NOMO-1 (cell line): ENCODE data around the gene BPIFA2.

Source experiments
- DNase-seq, 2 experiments: peaks; one replicate each; lab custom pipeline; 2025; ENCODE audit not compliant: unreplicated experiment in 2 of 2; lab: John Stamatoyannopoulos, UW

The BPIFA2 gene

GRCh38 chr20:33192912-33193501 is 25.0 kb downstream of the BPIFA2 start:
- DNase-seq = no peak

GRCh38 chr20:33199026-33199425 is 31.1 kb downstream of the BPIFA2 start:
- no peak for DNase-seq

GRCh38 chr20:33202451-33202850 is 34.5 kb downstream of the BPIFA2 start:
- no peak for DNase-seq

DNA sequence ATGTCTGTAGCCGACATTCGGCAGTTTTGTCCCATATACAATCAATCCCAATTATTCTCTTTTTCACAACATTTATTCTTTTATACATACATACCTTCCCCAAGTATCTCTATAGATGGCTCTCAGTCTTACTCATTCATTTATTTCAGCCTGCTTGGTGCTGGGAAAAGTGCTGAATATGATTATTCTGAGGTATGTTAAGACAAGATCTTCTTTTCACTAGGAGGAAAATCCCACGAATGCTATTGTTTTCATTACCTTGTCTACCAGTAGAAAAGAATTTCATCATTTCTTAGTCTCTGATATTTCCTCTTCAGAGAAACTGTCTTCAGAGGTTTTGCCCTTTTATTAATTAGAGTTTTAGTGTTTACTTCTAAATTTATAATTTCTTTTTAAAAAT is 35.5 kb downstream of the BPIFA2 start:
- DNase-seq = no peak

DNA sequence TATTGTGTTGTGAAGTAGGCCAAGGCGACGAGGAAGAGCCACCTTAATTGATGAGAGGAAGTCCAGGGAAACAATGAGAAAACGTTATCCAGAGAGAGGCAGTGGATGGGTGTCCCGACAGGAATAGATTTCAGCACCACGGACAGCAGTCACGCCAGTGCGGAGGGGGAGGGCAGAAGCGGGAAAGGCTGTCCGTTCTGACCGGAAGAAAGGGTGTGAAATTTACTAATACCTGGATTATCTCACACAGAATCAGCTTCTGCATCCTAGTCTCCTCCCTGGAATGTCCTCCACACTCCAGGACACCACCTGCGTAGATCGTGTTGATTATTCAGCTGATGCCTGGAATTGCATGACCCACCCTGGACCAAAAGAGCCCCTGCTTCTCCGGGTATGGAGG is 41.8 kb downstream of the BPIFA2 start:
- DNase-seq = peak; percentile 13 to 33

DNA sequence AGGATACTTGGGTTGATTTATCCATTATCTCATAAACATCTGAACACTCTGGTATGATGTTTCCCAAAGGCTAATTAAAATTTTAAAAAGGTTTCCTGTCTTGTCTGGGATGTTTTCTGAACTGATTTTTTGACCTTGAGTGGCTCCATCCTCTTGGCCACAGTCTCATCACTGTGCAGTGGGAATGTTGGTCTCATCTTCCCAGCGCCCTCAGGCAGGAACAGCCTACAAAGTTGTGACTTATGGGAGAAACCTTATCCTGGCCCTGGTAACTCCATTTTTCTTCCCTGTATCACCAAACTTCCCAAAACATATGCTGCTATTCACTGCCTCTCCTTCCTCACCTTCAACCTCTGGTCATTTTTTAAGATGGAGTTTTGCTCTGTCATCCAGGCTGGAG is 42.4 kb downstream of the BPIFA2 start:
- DNase-seq = no peak

- DNase-seq = peak in 1 of 2 experiments; percentile 7
Measured at GRCh38 chr20:33211817-33212424, 44.0 kb downstream of the BPIFA2 start.

DNA sequence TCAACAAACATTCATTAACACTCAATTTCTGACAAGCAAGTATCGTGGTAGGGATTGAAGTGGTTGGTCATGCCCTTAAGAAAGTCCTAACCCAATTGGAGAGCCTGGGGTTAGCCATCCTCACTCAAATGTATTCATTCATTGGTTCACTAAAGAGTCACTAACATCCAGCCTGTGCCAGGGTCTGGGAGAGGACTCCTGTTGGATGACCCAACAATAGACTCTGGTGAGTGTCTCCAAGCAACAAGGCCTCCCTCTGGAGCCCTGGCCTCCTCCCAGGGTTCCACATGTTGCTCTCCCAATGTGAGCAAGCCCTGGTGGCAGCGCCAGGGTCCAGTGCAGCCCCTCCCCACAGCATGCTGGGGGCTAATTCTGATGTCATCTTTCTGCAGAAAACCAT is 49.1 kb downstream of the BPIFA2 start, which contains the start of gene BPIFA3:
Gene BPIFA3, plus strand, starts transcription at position 301 of the 400 bp plus-strand sequence. CDS start 185 bp downstream, outside the sequence.
- DNase-seq = no peak

GRCh38 chr20:33224399-33224798 is 56.4 kb downstream of the BPIFA2 start:
- no peak for DNase-seq

DNA sequence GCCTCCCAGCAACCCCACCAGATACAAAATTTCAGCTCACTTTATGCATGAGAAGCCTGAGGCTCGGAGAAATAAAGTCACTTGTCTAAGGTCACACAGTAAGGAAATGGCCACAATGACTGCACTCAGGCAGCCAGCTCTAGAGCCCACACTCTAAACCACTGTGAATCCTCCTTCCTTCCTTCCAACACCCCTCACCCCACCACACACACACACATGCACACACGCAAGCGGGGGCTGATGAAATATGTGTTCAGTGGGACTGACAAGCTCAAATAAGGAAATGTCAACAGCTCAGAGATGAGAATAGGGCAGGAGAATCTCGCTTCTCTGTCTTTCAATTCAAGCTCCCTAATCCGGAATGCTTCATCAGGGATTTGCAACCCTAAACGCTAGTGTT is 61.9 kb downstream of the BPIFA2 start:
- peak; percentile 18 to 53 for DNase-seq
